Transverse colon (tissue), 4 donors: ENCODE data around the gene PQBP1. TPM values are rescaled to one million over a fixed set of nuclear protein-coding genes. Genes with fewer than 3 reads are reported as not detected.
A peak's percentile ranks its signal among the peaks of the same experiment; 100 is the strongest.

Experiments used
- DNase-seq: peaks from one replicate; pipeline ENCODE4 v3.0.0-alpha.2; 2019
- H3K27ac ChIP-seq, 4 donors: fragments of 200-600 bp; sonication (generic); 2 replicates each; pipeline ENCODE4 v1.5.1; 2016 to 2018; ENCODE audit warnings: inconsistent platforms in 4 of 4
- H3K27me3 ChIP-seq: fragments of 200-600 bp; sonication (generic); 2 replicates; pipeline ENCODE4 v1.5.1; 2017; ENCODE audit warnings: inconsistent platforms
- H3K36me3 ChIP-seq, 4 donors: fragments of 200-600 bp; sonication (generic); 2 replicates each; pipeline ENCODE4 v1.5.1; 2017 to 2019; ENCODE audit warnings: inconsistent platforms in 4 of 4
- H3K4me1 ChIP-seq, 4 donors: fragments of 200-600 bp; sonication (generic); 2 replicates each; pipeline ENCODE4 v1.5.1; 2017 to 2020; ENCODE audit warnings: inconsistent platforms in 4 of 4
- H3K4me3 ChIP-seq, 4 donors: fragments of 200-600 bp; sonication (generic); 1 replicate in 1 of 4; 2 replicates in 3 of 4; pipeline versions ENCODE4 v1.5.1 to v1.6.1; 2017 to 2019; ENCODE audit warnings: inconsistent platforms in 4 of 4
- H3K9me3 ChIP-seq, 2 donors: fragments of 200-600 bp; sonication (generic); 2 replicates each; pipeline ENCODE4 v1.5.1; 2017 to 2019; ENCODE audit warnings: inconsistent platforms in 2 of 2
- EP300 ChIP-seq: sonication (generic); formaldehyde crosslinking; IDR thresholded peaks from one replicate; pipeline ENCODE4 v1.6.1; 2017; ENCODE audit warnings: antibody characterized with exemption, low read depth
- POLR2A ChIP-seq: fragments of 450-650 bp; IDR thresholded peaks from one replicate; pipeline ENCODE4 v1.6.1; 2016; ENCODE audit warnings: antibody characterized with exemption, mild to moderate bottlenecking, moderate library complexity
- POLR2AphosphoS5 ChIP-seq, 3 donors: sonication (generic); formaldehyde crosslinking; IDR thresholded peaks; one replicate each; pipeline ENCODE4 v1.6.1; 2016; ENCODE audit warnings: antibody characterized with exemption in 3 of 3
- WGBS, 2 donors: methylation state at CpG; one replicate each; pipeline ENCODE4 v1.1.5; 2018; ENCODE audit warnings: low coverage in 1 of 2; 5-methylcytosine and 5-hydroxymethylcytosine counted together
- in situ Hi-C, 4 donors: fragments of 200-750 bp; cut with MboI; loops; one replicate each; pipeline versions ENCODE4 v1.15.0 to v1.15.1; 2017; ENCODE audit warnings: low sequenced_read_pairs in 3 of 4, low pct_ligation_motif_present in 1 of 4, low pct_unique_long_range_greater_than_20kb in 1 of 4
- intact Hi-C: fragments of 100-400 bp; cut with DNase I; formaldehyde crosslinking; loops from one replicate; pipeline ENCODE4 v1.15.1; 2023; ENCODE audit warnings: low total_unique reads
- total RNA-seq, 4 donors: library from RNA; depleted of rRNA; stranded (reverse); fragments of >200 nt; gene quantifications; one replicate each; pipeline ENCODE4 v1.1.0, GENCODE V29; 2016
- TF ChIP-seq, protein P1 (sequence below), 5 experiments: fragments of 200-600 bp in 3 of 5; fragments of 450-650 bp in 2 of 5; sonication (generic) in 3 of 5; IDR thresholded peaks; 1 replicate in 2 of 5; 2 replicates in 3 of 5; pipeline ENCODE4 v1.5.1; 2016 to 2017; ENCODE audit warnings: antibody characterized with exemption in 5 of 5, inconsistent platforms in 3 of 5, mild to moderate bottlenecking in 2 of 5, moderate library complexity in 1 of 5

PQBP1 gene
- total RNA-seq, 4 donors from 2014 or later, result 21.7 to 92.3 (median 63.8) TPM

DNA sequence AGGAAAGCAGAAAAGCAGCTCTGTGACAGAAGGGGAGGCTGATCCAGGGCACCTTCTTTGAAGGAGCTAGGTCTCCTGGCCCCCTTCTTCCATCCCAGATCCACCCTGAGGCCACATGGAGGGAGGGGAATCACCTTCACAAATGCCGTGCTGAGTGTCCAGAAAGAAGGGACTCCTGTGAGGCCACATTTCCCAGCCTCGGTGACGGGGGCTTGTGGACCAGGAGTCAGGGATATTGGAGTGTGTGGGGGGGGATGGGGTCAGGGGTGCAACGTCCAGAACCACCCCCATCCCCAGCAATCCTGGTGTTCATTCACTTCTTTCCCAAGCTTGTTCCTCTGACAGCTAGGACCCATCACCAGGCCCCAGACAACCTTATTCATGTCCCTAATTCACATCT lies 4.8 kb upstream of the PQBP1 start:
- no peak overlapping the region for H3K27ac ChIP-seq
- TF ChIP-seq POLR2AphosphoS5 (IDR thresholded peaks at IDR 0.05) (no peak), EP300 (no peak), POLR2A (no peak)
- TF ChIP-seq, protein P1, sequence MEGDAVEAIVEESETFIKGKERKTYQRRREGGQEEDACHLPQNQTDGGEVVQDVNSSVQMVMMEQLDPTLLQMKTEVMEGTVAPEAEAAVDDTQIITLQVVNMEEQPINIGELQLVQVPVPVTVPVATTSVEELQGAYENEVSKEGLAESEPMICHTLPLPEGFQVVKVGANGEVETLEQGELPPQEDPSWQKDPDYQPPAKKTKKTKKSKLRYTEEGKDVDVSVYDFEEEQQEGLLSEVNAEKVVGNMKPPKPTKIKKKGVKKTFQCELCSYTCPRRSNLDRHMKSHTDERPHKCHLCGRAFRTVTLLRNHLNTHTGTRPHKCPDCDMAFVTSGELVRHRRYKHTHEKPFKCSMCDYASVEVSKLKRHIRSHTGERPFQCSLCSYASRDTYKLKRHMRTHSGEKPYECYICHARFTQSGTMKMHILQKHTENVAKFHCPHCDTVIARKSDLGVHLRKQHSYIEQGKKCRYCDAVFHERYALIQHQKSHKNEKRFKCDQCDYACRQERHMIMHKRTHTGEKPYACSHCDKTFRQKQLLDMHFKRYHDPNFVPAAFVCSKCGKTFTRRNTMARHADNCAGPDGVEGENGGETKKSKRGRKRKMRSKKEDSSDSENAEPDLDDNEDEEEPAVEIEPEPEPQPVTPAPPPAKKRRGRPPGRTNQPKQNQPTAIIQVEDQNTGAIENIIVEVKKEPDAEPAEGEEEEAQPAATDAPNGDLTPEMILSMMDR (IDR thresholded peaks at IDR 0.05), result no peak
- H3K36me3 ChIP-seq, result no peaks in the 10 kb centered on the region
- no peaks in the 10 kb centered on the region for H3K27me3 ChIP-seq
- H3K4me1 ChIP-seq, result peaks cover 0 to 22% (median 9%) of the 10 kb centered on the region in 4 donors
- H3K9me3 ChIP-seq, result no peaks in the 10 kb centered on the region
- H3K4me3 ChIP-seq, result no peak overlapping the region
- WGBS, 2 donors, result 69% methylated on average over 4 of the region's 4 CpGs; no CpG with 5 or more reads in 1 of the 2 donors
- in situ Hi-C loops, result no loop called here
- no peak for DNase-seq
- intact Hi-C loops, result no loop called here

DNA sequence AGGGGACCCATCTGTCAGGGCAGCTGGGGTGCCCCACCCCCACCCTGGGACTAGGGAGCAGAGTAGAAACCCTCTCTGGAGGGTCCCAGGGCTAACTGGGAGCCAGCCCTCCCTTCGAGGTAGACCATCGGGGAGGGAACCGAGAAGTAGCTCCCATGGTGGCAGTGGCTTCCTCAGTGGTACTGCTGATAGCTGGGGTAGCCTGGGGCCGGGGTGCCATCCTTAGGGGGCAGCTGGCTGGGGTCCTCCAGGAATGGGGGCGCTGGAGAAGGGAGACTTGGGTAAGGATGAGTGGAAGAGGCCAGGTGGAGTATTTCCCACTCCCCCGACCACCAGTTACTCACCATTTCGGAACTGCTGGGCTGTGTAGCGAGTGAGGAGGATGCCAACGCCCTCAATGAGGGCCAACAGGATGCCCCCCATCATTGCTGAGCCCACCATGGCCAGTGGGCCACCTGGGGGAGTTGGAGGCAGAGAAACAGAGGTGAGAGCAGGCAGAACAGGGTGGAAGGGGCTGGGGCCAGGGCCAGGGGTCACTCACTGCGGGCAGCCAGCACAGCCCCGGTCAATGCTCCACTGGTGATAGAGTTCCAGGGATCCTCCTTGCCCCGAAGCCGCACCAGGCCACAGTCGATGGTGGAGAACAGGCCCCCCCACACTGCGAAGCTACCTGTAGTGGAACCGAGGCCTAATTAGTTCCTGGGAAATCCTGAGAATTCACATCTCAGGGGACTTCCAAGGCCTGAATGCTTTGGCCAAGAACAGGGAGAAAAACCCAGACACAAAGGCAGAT lies 4.0 kb upstream of the PQBP1 start:
- H3K36me3 ChIP-seq, result no peaks in the 10 kb centered on the region
- no peak overlapping the region for H3K27ac ChIP-seq
- H3K27me3 ChIP-seq, result no peaks in the 10 kb centered on the region
- intact Hi-C loops, result no loop called here
- H3K4me3 ChIP-seq, result no peak overlapping the region
- no peaks in the 10 kb centered on the region for H3K9me3 ChIP-seq
- TF ChIP-seq POLR2A (no peak), EP300 (no peak), POLR2AphosphoS5 (IDR thresholded peaks at IDR 0.05) (no peak)
- TF ChIP-seq, protein P1 (IDR thresholded peaks at IDR 0.05), result no peak
- in situ Hi-C loops, result no loop called here
- no peak for DNase-seq
- 86% methylated on average over 16 of the region's 16 CpGs; no CpG with 5 or more reads in 1 of the 2 donors for WGBS, 2 donors
- peaks cover 0 to 22% (median 9%) of the 10 kb centered on the region in 4 donors for H3K4me1 ChIP-seq

DNA sequence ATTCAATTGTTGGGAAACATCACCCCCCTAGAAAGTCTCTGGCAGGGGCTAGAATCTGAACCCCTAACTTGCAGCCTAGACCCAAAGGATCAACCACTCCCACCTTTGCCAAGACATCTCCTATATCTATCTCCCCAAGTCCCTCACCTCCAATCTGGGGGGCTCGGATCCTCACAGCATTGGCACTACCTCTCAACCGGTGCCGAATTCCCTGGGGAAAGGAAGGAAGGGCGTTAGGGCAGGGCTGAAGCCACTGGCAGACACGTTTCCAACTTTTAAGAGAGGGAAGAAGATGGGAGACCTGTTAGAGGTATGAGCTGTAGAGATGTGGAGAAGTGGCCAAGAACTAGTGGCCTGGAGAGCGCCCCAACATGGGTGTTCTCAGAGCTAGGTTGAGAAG lies 2.8 kb upstream of the PQBP1 start:
- TF ChIP-seq, protein P1 (IDR thresholded peaks at IDR 0.05), result no peak
- TF ChIP-seq EP300 (no peak), POLR2AphosphoS5 (IDR thresholded peaks at IDR 0.05) (no peak), POLR2A (no peak)
- in situ Hi-C loops (no loop called here), intact Hi-C loops (no loop called here)
- H3K27ac ChIP-seq, result no peak overlapping the region
- peaks cover 0 to 33% (median 9%) of the 10 kb centered on the region in 4 donors for H3K4me1 ChIP-seq
- WGBS, 2 donors, result 78% methylated on average over 6 of the region's 6 CpGs; no CpG with 5 or more reads in 1 of the 2 donors
- no peaks in the 10 kb centered on the region for H3K27me3 ChIP-seq
- no peaks in the 10 kb centered on the region for H3K36me3 ChIP-seq
- DNase-seq, result no peak
- H3K4me3 ChIP-seq, result no peak overlapping the region
- H3K9me3 ChIP-seq, result no peaks in the 10 kb centered on the region

DNA sequence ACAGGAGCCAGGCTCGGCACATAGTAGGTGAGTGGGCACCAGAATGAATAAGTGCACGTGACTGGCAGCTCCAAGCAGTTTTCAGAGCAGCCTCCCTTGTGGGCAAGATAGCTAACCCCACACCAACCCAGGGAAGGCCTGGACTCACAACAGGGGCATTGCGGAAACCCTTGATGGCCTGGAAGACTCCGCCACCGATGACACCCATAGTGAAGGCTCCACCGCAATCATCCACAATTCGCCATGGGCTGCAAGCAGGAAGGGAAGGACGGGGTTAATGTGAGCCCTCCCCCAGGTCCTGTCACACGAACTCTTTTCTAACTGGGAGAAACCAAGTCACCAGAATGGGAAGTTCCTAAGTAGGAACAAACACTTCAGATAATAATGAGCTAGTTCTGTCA lies 1.1 kb upstream of the PQBP1 start:
- 64% methylated on average over 9 of the region's 9 CpGs; no CpG with 5 or more reads in 1 of the 2 donors for WGBS, 2 donors
- Histone ChIP-seq H3K4me1 (peaks cover 0 to 28% (median 9%) of the 10 kb centered on the region in 4 donors), H3K4me3 (peak overlapping the region; percentile 56 to 79 (median 68)), H3K36me3 (no peaks in the 10 kb centered on the region), H3K27me3 (no peaks in the 10 kb centered on the region), H3K27ac (peak overlapping the region; percentile 94 to 99 (median 99)), H3K9me3 (no peaks in the 10 kb centered on the region)
- in situ Hi-C loops (no loop called here), intact Hi-C loops (no loop called here)
- TF ChIP-seq, protein P1 (IDR thresholded peaks at IDR 0.05), result no peak
- no peak for TF ChIP-seq EP300
- TF ChIP-seq POLR2A, result no peak
- no peak for TF ChIP-seq POLR2AphosphoS5 (IDR thresholded peaks at IDR 0.05)
- DNase-seq, result no peak
